GM18526 (cell line): ENCODE data around the gene NACC2.

Experiments used
- POLR2A ChIP-seq: IDR thresholded peaks from 3 replicates; pipeline ENCODE4 v1.6.1; 2011; ENCODE audit not compliant: insufficient read length; ENCODE audit errors: extremely low read depth

The NACC2 gene

GRCh38 chr9:136107953-136108647, 13.0 kb upstream of the NACC2 start:
- no peak for TF ChIP-seq POLR2A

GRCh38 chr9:136107155-136107952, 12.3 kb upstream of the NACC2 start:
- TF ChIP-seq POLR2A = peak; percentile 41

- no peak for TF ChIP-seq POLR2A
Observed at GRCh38 chr9:136105398-136106135, 10.5 kb upstream of the NACC2 start.

GRCh38 chr9:136104916-136105315, 9.8 kb upstream of the NACC2 start:
- TF ChIP-seq POLR2A = no peak

GRCh38 chr9:136104488-136104800, 9.4 kb upstream of the NACC2 start:
- no peak for TF ChIP-seq POLR2A

GRCh38 chr9:136103651-136104487, 8.8 kb upstream of the NACC2 start:
- no peak for TF ChIP-seq POLR2A

GRCh38 chr9:136100700-136101614, 5.9 kb upstream of the NACC2 start:
- TF ChIP-seq POLR2A = no peak

GRCh38 chr9:136099542-136099941, 4.5 kb upstream of the NACC2 start:
- no peak for TF ChIP-seq POLR2A

GRCh38 chr9:136098844-136099243, 3.8 kb upstream of the NACC2 start:
- TF ChIP-seq POLR2A = no peak

GRCh38 chr9:136098210-136098609, 3.1 kb upstream of the NACC2 start:
- TF ChIP-seq POLR2A = no peak

GRCh38 chr9:136096505-136097001, 1.5 kb upstream of the NACC2 start:
- no peak for TF ChIP-seq POLR2A

GRCh38 chr9:136093995-136094881, 851 bp downstream of the NACC2 start:
- TF ChIP-seq POLR2A = no peak

GRCh38 chr9:136093346-136093986, 1.6 kb downstream of the NACC2 start:
- no peak for TF ChIP-seq POLR2A

- TF ChIP-seq POLR2A = no peak
Observed at GRCh38 chr9:136092741-136093140, 2.3 kb downstream of the NACC2 start.
